ENCODE data around the gene LGALS12. TPM values are rescaled to one million over a fixed set of nuclear protein-coding genes. Genes with fewer than 3 reads are reported as not detected.

Gene LGALS12
- total and polyA plus RNA-seq, 2 of the 13 experiments (the other 11 are each of a cell fraction or from before 2014, with no cell fraction given), result not detected

GRCh38 chr11:63491240-63491587 lies 14.7 kb upstream of the LGALS12 start (continued):
- TF ChIP-seq RAD21 (CRISPR knock-in tag; IDR thresholded peaks at IDR 0.05), result no peak
- no peak for TF ChIP-seq RFX1 (IDR thresholded peaks at IDR 0.05)
- no peak for TF ChIP-seq ZNF318 (CRISPR knock-in tag; IDR thresholded peaks at IDR 0.05)
- no peak for TF ChIP-seq ZNF782 (CRISPR knock-in tag; IDR thresholded peaks at IDR 0.05; ENCODE audit: borderline replicate concordance)
- no peak for TF ChIP-seq ZBTB49 (CRISPR knock-in tag; IDR thresholded peaks at IDR 0.05; ENCODE audit: borderline replicate concordance)
- TF ChIP-seq BCL6 (CRISPR knock-in tag; IDR thresholded peaks at IDR 0.05), result no peak
- TF ChIP-seq ZXDC (CRISPR knock-in tag; IDR thresholded peaks at IDR 0.05), result no peak
- no peak for TF ChIP-seq PHF20 (CRISPR knock-in tag; IDR thresholded peaks at IDR 0.05)
